ENCODE data around the gene PRR13.

GRCh38 chr12:53486736-53487487 is 45.4 kb downstream of the PRR13 start:
- TF ChIP-seq SP1 (IDR thresholded peaks at IDR 0.05) (no peak), ARNT (IDR thresholded peaks at IDR 0.05) (no peak), CTBP1 (IDR thresholded peaks at IDR 0.05; ENCODE audit: borderline replicate concordance) (no peak), BHLHE40 (IDR thresholded peaks at IDR 0.05; ENCODE audit: borderline replicate concordance) (no peak), FOXA1 (IDR thresholded peaks at IDR 0.05) (no peak)

Measured in HEK293T (cell line).